ENCODE measurements around the gene PSPN.

The PSPN gene, protein sequence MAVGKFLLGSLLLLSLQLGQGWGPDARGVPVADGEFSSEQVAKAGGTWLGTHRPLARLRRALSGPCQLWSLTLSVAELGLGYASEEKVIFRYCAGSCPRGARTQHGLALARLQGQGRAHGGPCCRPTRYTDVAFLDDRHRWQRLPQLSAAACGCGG

DNA sequence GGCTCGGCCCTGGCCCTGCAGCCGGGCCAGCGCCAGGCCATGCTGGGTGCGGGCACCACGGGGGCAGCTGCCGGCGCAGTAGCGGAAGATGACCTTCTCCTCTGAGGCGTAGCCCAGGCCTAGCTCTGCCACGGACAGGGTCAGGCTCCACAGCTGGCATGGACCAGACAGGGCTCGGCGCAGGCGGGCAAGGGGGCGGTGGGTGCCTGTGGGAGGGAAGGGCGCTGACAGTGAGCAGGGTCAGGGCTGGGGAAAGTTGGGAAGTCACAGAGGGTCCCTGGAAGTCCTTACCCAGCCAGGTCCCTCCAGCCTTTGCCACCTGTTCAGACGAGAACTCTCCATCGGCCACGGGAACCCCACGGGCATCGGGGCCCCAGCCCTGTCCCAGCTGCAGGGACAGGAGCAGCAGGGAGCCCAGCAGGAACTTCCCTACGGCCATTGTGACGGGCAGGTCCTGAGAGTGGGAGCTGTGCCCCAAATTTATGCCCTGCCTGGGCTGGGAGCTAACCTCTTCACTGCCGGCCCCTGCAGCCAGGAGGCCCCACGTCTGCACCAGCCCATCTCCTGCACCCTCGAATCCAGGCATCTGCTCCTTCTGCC is at the start of gene PSPN:
PSPN (minus strand) TSS at position 523 of the 600 bp plus-strand sequence; CDS start at position 439, 84 bp downstream.
- no peak for DNase-seq

DNA sequence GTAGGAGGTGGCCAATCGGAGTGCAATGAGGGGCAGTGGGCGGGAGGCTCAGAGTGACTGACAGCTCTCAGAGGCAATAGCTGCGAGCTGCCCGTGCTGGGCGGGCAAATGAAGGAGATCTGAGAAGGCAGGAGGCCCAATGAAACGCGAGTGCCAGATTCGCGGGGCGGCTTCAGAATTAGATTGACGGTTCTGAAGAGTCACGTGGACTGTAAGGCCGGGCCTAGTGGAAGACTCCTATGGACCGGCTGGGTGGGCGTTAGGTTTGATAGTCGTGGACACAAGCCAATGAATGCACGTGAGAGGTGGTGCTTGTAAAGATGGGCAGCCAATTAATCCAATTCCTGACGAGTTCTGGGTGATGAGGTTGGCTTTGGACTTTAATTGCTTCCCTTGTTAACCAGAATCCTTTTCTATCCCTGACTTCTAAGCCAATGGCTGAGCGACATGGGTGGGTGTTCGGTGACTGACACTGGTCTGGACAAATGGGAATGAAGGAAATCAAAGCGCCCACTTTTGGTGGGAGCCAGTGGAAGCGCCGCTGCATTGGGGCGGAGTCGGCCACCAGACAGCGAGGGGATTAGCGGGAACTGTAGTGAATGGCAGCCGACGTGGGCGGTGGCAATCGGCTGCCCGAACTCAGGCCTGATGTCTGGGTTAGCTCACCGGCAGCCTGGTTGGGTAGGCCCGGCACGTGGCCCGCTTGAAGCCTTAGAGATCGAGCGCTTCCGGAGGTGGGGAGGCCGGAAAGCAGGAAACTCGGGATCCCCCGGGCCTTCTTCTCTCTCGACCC is 49.4 kb upstream of the PSPN start:
- peak; percentile 100 for DNase-seq

DNA sequence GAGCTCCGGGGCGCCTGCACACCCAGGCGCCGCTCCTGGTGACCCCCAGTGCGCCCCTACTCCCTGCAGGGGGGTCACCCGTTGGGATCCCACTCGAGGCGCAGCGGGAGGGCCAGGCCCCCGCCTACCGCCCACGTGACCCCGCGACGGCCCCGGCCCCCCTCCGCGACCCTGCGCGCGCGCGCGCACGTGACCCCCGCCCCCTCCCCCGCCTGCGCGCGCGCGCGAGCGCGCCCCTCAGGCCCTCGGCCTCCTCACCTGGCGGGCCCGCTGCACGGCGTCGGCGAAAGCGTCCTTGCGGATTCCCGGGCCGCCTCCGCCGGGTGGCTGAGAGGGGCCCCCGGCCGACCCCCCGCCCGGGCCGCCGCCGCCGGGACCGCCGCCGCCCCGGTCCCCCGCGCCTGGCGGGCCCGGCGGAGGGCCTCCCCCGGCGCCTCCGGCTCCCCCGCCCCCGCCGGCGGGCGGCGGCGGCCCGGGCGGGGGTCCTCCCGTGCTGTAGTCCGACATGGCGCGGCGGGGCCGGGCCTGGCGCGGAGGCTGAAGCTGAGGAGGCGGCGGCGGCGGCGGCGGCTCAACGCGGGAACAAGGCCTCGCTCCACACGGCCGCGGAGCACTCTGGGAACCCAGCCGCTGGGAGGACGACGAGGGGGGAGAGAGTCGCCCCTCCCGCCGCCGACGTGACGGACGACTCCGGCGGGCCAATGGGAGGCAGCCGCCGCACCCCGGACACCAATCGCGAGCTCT is 48.6 kb upstream of the PSPN start, which contains the start of gene KHSRP:
KHSRP (minus strand) TSS at position 617 of the 744 bp plus-strand sequence; CDS start at position 507, 110 bp downstream.
- DNase-seq: no peak

DNA sequence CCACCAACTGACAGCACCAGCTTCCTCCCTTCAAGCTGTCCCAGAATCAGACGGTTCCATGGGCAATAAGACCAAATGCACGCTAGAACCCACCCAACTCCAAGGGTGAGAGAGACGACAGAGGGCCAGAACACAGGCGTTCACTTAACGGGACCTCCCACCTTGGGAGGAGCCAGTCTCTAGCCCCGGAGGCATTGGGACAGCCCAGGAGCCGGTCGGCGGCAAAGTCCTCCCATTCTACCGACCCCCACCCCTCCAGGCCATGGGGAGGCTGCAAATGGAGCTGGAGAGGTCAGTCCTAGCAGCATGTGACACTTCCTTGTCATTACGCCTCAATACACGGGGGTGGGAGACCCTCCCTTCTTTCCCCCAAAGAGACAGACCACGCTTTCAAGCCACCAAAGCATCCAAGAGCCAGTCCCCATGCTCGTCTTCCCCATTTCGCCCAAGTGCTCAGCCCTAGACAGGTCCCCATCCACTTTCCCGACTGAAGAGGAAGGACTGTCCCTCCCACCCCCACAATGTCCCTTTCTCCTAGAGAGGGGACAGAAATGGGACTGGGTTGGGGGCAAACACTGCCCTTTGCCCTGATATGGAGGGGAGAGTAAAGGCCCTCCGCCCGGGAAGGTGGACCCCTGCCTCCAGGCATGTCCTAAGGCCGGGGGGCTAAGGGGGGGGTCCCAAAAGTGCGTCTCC is 47.9 kb upstream of the PSPN start:
- DNase-seq: no peak

DNA sequence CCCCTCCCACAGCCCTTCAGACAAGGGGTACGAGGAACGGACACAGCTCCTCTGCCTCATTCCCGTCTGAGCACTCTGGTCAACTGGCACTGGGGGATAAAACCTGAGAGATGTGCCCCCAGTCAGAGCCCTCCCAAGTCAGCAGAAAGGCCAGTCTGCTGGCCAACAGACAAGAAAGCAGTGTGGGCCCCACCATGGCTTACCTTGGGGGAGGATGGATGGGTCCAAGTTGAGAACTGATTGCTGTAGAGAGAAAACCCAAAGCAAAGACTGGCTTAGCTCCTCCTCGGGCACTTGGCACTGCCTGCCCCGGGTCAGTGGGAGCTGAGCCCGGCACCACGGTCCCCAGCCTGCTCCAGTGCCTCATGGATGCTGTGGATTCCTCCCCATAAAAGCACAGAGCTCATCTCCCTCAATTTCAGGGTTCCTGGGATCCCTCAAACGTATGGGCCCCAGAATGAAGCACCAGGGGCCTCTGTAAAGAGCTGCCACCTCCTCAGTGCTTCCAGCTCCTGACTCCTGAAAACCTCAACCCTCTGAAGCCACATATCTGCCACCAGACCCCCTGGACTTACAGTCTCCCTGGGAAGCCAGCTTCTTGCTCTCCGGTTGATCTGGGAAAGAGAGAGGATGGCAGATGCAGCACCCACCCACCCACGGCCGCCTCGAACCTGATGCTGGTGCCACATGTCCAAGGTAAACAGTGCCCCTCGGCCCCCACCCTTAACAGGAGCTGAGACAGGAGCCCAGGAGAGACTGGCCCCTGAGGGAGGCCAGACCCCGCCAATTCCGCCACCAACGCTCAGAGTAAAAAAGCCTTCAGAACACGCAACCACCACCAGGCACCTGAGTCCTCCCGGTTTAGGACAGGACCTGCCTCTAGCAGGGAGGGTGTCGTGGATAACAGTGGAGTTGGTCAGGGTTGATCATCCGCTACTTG is 45.6 kb upstream of the PSPN start:
- DNase-seq: no peak

DNA sequence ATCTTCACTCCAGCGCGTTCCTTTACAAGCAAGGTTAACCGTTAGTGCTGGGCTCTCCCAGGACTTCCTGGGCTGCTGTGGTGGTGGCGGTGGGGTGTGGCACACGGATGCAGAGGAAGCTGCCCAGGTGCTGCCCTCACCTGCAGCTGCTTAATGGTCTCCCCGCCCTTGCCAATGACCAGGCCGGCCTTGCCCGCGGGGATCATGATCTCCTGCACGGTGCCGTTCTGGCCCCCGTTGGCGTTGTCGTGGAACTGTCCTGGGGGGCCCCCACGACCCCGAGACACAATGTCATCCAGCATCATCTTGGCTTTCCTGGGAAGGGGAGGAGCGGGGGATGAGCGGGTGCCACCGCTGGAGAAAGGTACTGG is 42.8 kb upstream of the PSPN start:
- DNase-seq: no peak

DNA sequence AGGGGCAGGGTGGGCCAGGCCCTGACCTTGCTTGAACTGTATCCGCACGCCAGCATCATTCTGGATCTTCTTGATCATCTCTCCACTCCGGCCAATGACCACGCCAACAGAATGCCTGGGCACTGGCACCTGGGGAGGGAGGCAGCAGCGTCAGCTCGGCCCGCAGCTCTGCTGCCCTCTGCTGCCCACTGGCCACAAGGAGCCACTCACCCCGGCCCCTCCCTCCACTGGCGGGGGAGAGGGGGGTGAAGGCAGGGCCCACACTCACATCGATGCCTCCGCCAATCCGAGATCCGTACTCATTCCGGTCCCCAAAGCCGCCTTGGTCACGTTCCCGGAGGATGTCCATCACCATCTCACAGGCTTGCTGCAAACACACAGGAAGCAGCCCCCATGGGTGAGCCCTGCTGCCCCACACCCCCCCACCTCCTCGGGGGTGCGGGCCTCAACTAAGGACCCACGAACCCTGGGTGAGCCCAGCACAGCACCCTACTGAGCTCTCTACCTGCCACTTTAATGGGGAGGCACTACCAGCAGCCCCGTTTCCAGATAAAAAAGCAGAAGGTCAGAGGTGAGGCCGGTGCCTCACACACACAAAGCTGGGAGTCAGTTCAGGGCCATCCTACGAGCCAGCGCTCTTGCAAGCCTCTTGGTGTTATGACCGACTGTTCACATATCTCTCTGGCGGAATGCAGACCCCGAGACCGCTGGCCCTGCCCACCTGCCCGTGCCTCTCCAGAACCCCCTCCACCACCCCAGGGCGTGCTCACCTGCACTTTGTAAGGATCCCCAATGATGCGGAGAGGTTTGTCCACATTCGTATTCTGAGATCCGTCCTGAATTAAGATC is 42.2 kb upstream of the PSPN start:
- DNase-seq: no peak

DNA sequence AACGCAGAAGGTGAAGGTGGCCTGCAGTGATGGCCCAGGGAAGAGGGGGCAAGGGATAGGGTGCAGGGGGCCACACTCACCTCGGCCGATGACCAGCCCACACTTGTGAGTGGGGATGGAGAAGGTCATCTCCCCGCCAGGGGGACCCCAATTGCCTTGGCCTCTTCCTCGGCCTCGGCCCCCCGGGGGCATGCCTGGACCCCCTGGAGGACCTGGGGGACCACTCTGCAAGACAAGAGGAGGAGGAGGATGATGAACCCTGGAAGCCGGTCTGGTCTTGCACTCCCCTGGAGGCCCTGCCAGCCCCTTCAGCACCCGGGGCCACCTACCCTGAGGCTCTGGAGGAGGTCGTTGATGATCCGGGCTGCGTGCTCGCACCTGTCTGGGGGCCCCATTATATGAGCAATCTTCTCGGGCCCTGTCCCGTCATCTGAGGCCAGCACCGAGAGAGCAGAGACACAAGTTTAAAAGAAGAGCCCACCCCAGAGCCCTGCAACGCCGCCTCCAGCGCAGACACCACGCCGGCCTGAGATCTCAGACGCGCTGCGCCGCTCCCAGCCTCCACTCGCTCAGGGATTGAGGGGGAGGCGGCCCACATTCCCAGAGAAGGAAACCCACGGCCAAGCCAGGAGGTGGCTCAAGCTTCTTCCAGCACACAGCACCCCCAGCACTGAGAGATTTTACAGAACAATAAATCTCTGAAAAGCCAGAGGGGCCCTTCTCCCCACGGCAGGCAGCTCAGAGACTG is 41.1 kb upstream of the PSPN start:
- no peak for DNase-seq

DNA sequence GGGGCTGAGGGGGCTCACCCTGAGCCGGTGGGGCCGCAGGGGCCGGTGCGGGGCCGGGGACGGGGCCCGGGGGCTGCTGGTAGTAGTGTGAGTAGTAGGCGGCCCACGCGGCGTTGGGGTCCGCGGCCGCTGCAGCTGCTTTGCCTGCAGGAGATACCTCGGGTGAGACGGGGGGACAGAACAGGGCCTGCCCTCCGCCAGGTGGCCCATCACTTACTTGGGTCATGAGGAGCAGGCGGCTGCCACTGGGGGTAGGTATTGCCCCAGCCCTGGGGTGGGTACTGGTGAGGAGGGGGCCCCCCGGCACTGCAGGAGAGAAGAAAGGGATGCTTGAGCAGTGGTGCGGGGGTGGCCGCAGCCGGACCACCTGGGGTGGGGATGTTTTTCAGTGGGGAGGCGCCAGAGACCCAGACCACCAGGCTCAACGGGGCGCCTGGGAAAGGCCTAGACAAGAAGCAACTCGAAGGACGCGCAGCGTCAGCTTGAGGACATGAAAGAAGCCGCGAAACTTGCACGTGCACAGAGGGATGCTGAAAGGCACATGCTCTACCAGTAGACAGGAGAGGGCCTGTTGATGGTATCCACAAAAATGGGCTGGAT is 40.0 kb upstream of the PSPN start:
- no peak for DNase-seq

DNA sequence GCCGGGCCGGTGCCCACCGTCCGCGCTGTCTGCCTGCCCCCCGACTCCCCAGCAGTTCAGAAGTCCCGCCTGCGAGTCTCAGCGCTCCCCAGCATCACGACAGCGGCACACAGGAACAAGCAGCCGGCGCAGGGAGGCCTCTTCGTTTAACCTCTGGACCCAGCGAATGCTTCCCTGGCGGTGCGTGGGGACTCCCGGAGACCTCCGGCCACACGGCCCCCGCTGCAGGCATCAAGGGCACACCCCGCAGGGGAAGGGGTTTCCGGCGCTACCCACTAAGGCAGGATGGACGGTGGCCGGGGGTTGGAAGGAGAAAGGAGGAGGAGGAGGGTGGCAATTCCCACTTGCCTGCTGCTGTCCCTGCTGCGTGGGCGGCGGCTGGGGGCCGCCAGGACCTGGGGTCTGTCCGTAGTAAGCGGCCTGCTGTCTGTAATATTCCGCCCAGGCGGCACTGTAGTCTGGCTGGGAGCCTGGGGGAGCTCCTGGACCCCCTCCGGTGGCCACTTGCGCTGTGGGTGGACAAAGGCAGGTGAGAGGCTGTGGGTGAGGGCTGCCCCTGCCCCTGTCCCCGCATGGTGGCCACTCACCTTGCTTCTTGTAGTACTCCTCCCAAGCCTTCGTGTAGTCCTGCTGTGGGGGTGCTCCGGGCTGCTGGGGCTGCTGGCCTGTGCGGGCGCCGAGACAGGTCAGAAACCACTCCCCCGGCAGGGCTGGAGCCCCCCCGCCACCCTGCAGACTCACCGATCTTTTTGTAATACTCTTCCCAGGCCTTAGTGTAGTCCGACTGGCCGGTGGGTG is 39.3 kb upstream of the PSPN start:
- DNase-seq: no peak

DNA sequence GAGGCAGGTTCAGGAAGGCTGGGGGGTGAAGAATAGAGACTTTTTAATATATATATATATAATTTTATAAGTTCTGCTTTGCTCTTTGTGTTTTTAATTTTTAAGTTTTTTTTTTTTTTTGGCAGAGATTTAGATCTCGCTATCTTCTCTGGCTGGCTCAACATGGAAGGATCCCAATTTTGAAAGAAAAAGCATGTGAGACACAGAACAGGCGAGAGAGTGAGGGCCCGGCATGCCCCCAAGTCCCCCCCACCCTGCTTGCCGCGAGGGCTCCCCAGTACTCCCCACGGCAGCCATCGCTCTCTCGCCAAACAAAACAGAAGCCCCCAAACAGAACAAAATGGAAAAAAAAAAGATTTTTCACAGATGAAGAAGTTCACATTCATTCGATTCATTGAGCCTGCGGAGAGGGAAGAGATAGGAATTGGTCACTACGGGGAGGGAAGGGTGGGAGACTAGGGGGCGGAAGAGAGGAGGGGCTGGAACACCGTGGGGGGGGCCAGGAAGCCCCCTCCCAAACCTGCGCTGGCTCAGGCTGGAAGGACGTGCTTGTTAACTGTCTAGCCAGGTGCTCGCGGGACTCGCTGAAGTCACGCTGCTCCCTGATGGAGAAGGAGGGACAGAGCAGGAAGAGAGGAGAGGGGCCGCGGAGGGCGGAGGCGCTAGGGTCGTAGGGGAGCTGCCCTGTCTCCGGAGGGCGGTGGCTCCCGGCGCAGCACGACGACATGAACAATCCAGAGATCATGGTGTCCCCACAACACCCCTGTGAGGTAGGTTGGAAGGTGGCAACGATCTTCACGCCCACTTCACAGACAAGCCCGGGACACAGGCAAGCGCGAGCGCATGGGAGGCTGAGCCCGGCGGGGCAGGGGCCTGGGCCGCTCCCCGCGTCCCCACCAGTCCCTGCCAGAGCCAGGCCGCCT is 38.2 kb upstream of the PSPN start:
- no peak for DNase-seq

DNA sequence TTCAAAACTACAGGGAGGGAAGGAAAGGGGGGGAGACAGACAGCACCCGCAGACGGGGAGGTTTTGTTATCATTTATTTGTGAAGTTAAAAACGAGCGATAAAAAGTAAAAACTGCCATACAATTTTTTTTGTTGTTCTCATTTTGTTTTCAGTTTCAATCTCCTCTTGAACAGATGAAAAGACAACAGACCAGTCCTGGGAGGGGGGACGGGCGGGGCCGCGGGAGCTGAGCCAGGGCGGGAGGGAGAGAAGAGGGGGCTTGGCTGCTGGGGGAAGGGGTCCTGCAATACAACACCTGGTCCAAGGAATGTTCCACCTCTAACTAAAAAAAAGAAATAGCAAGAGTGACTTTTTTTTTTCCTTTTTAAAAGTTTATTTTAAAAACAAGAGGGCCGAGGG is 37.6 kb upstream of the PSPN start:
- no peak for DNase-seq

DNA sequence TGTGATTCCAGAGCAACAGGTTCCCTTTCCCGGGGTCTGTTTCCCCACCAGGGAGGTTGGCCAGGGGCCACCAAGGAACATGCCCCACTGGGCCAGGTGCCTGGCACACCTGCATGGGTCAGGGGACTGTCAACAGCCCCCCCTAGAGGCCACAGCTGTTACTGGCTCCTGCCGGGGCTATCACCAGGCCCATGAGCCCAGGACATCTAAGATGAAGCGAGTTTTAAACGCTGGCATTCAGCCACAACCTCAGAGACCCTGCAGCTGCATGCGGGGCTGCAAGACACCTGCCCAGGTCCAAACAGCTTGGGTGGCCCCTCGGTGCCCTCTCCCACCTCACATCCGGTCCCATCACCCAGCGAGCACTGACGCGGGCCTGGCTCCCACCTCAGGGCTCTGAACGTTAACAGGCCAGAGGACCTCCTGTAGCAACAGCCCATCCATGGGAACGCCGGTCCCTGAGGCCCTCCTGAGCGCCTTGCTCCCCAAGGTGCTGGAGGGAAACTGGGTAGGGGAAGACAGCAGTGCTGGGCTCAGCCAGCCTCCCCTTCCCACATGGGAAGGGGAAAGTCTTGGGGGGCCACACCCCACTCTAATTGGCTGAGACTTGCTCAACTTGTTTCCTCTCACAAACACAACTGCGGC is 36.8 kb upstream of the PSPN start:
- peak; percentile 37 for DNase-seq

DNA sequence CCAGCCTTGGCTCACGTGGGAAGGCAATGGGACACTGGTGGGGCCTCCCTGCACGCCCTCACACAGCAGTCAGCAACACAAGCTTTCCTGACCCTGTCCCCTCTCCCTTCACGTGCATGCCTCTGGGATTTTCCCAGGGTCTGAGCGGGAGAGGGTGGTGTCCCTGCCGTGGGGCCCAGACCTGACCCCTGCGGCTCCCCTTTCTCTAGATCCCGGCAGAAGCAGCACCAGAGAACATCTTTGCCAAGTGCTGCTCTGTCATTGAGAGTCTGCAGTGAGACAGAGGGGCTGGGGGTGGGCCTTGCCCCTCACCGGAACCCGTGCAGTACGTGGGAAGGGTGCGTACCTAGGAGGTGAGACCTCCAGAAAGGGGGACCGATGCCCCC is 36.3 kb upstream of the PSPN start:
- no peak for DNase-seq

DNA sequence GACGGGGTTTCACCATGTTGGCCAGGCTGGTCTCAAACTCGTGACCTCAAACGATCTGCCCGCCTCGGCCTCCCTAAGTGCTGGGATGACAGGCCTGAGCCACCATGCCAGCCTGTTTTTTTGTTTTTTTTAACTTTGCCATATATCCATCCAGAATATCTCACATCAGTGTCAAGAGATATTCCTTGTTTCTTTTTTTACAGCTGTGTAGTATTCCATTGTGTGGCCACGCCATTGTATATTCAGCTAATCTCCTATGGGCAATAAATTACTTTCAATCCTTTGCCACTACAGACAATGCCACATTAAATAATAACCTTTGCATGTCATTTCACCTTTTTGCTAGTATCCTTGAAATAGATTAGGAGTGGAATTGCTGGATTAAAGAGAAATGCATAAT is 33.6 kb upstream of the PSPN start:
- DNase-seq: no peak

DNA sequence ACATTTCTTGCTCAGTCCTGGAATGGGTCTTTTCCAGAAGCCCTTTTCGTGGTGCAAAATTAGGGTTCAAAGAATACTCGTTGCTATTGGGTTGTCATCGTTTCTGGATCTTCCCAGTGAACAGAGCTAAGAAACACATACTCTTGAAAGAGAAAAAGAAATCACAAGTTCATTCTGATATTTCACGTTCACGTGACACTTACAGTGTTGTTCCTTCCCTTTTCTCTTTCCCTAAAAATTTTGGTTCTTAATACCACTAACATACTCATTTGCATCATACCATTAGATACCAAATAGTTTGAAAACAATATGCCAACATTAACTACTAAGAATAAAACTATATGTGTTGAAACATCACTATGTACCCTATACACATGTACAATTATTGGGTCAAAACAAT is 30.7 kb upstream of the PSPN start:
- DNase-seq: no peak

All from CD4-positive, alpha-beta T cell treated with Interferon gamma for 1 hour (primary cell).